Esophagus squamous epithelium (tissue), 5 donors: ENCODE results near the gene RIOK3. TPM values are rescaled to one million over a fixed set of nuclear protein-coding genes. Genes with fewer than 3 reads are reported as not detected.
"Not testable (repeated sequence)": the region's sequence is repeated elsewhere in the genome, so short reads cannot be mapped to it uniquely, and the experiment has no call there.

Experiments used
- DNase-seq: peaks from one replicate; lab custom pipeline; 2025; lab: John Stamatoyannopoulos, UW
- H3K27ac ChIP-seq, 4 donors: fragments of 200-600 bp; sonication (generic); one replicate each; pipeline ENCODE4 v1.5.1; 2016 to 2019; ENCODE audit warnings: mild to moderate bottlenecking in 1 of 4
- H3K27me3 ChIP-seq, 4 donors: fragments of 200-600 bp; sonication (generic); 1 replicate in 3 of 4; 2 replicates in 1 of 4; pipeline versions ENCODE4 v1.5.1 to v1.6.0; 2017 to 2021; ENCODE audit warnings: antibody characterized with exemption in 1 of 4
- H3K36me3 ChIP-seq, 3 donors: fragments of 200-600 bp; sonication (generic); one replicate each; pipeline ENCODE4 v1.5.1; 2016 to 2019
- H3K4me1 ChIP-seq, 3 donors: fragments of 200-600 bp; sonication (generic); one replicate each; pipeline ENCODE4 v1.5.1; 2017 to 2019
- H3K4me3 ChIP-seq, 4 donors: fragments of 200-600 bp; sonication (generic); 1 replicate in 3 of 4; 2 replicates in 1 of 4; pipeline ENCODE4 v1.5.1; 2016 to 2019; ENCODE audit warnings: mild to moderate bottlenecking in 2 of 4, moderate library complexity in 1 of 4
- H3K9me3 ChIP-seq, 3 donors: fragments of 200-600 bp; sonication (generic); one replicate each; pipeline ENCODE4 v1.5.1; 2016 to 2019
- CTCF ChIP-seq, 6 experiments: fragments of 450-650 bp in 4 of 6; fragments of 200-600 bp in 2 of 6; sonication (generic) in 2 of 6; IDR thresholded peaks; one replicate each; pipeline ENCODE4 v1.5.1; 2016 to 2019; ENCODE audit warnings: antibody characterized with exemption in 6 of 6, mild to moderate bottlenecking in 4 of 6, moderate library complexity in 4 of 6
- POLR2A ChIP-seq, 4 donors: fragments of 450-650 bp; IDR thresholded peaks; one replicate each; pipeline ENCODE4 v1.6.1; 2017; ENCODE audit warnings: antibody characterized with exemption in 4 of 4, mild to moderate bottlenecking in 4 of 4, moderate library complexity in 3 of 4
- WGBS, 2 donors: methylation state at CpG; one replicate each; pipeline ENCODE4 v1.1.5; 2018; 5-methylcytosine and 5-hydroxymethylcytosine counted together
- intact Hi-C: fragments of 100-400 bp; cut with DNase I; formaldehyde crosslinking; loops from one replicate; pipeline ENCODE4 v1.15.0; 2022
- total RNA-seq, 4 donors: library from RNA; depleted of rRNA; stranded (reverse); fragments of >200 nt; gene quantifications; one replicate each; pipeline ENCODE4 v1.1.0, GENCODE V29; 2016
- donor health status: DM: yes; HTN: yes; CAD: no.

The RIOK3 gene
- total RNA-seq, 4 donors from 2014 or later = 58.4 to 140 (median 84.4) TPM

- 76% methylated on average over 4 of the region's 4 CpGs for WGBS, 2 donors
- Histone ChIP-seq H3K27ac (no peak overlapping the region), H3K4me1 (peaks cover 0 to 18% (median 6%) of the 10 kb centered on the region in 3 donors), H3K27me3 (no peaks in the 10 kb centered on the region), H3K36me3 (peaks cover 0 to 8% (median 0%) of the 10 kb centered on the region in 3 donors), H3K9me3 (no peaks in the 10 kb centered on the region), H3K4me3 (no peak overlapping the region)
- no peak for TF ChIP-seq POLR2A (IDR thresholded peaks at IDR 0.05)
- TF ChIP-seq CTCF (IDR thresholded peaks at IDR 0.05) = no peak
- no peak for DNase-seq
- intact Hi-C loops = no loop called here
Observed at GRCh38 chr18:23424616-23425015, 28.5 kb upstream of the RIOK3 start.

- DNase-seq = no peak
- Histone ChIP-seq H3K4me3 (no peak overlapping the region), H3K36me3 (peaks cover 0 to 8% (median 0%) of the 10 kb centered on the region in 3 donors), H3K4me1 (no peaks in the 10 kb centered on the region), H3K27me3 (no peaks in the 10 kb centered on the region), H3K9me3 (no peaks in the 10 kb centered on the region), H3K27ac (no peak overlapping the region)
- intact Hi-C loops = no loop called here
- WGBS, 2 donors = 76 to 98% methylated on average over 3 of the region's 3 CpGs
- TF ChIP-seq CTCF (IDR thresholded peaks at IDR 0.05) (no peak), POLR2A (IDR thresholded peaks at IDR 0.05) (no peak)
Observed at GRCh38 chr18:23428821-23429220, 24.3 kb upstream of the RIOK3 start.

- H3K27ac ChIP-seq, H3K4me3 ChIP-seq, DNase-seq, H3K9me3 ChIP-seq, H3K4me1 ChIP-seq, H3K36me3 ChIP-seq, H3K27me3 ChIP-seq, intact Hi-C loops: not testable (repeated sequence)
- 59 to 68% methylated on average over 3 of the region's 3 CpGs for WGBS, 2 donors
Observed at GRCh38 chr18:23429538-23429937, 23.5 kb upstream of the RIOK3 start.

- WGBS, 2 donors = 69 to 87% methylated on average over 2 of the region's 2 CpGs
- Histone ChIP-seq H3K36me3 (peaks cover 0 to 8% (median 0%) of the 10 kb centered on the region in 3 donors), H3K27me3 (no peaks in the 10 kb centered on the region), H3K4me3 (no peak overlapping the region), H3K27ac (no peak overlapping the region), H3K9me3 (no peaks in the 10 kb centered on the region), H3K4me1 (peaks cover 7 to 19% (median 10%) of the 10 kb centered on the region in 3 donors)
- DNase-seq = no peak
- TF ChIP-seq POLR2A (IDR thresholded peaks at IDR 0.05) = no peak
- no peak for TF ChIP-seq CTCF (IDR thresholded peaks at IDR 0.05)
- intact Hi-C loops = no loop called here
Observed at GRCh38 chr18:23433360-23433759, 19.7 kb upstream of the RIOK3 start.

GRCh38 chr18:23437357-23438045, 15.6 kb upstream of the RIOK3 start:
- no peak for TF ChIP-seq CTCF (IDR thresholded peaks at IDR 0.05)
- TF ChIP-seq POLR2A (IDR thresholded peaks at IDR 0.05) = peak in 1 of 4 donors; percentile 21
- Histone ChIP-seq H3K4me1 (peaks cover 7 to 22% (median 10%) of the 10 kb centered on the region in 3 donors), H3K9me3 (no peaks in the 10 kb centered on the region), H3K36me3 (no peaks in the 10 kb centered on the region), H3K27me3 (no peaks in the 10 kb centered on the region), H3K4me3 (peak overlapping the region; percentile 67 to 90 (median 77)), H3K27ac (peak overlapping the region; percentile 67 to 79 (median 70))
- DNase-seq = no peak
- intact Hi-C loops = no loop called here
- WGBS, 2 donors = 0 to 1% methylated on average over 26 to 29 of the region's 42 CpGs
